ENCODE data around the gene TRMO. TPM values are rescaled to one million over a fixed set of nuclear protein-coding genes. Genes with fewer than 3 reads are reported as not detected.

Gene TRMO
- total and polyA plus RNA-seq, 9 of the 15 experiments (the other 6 are each of a cell fraction or from before 2014, with no cell fraction given), result 5.6 to 22.4 (median 16.2) TPM

DNA sequence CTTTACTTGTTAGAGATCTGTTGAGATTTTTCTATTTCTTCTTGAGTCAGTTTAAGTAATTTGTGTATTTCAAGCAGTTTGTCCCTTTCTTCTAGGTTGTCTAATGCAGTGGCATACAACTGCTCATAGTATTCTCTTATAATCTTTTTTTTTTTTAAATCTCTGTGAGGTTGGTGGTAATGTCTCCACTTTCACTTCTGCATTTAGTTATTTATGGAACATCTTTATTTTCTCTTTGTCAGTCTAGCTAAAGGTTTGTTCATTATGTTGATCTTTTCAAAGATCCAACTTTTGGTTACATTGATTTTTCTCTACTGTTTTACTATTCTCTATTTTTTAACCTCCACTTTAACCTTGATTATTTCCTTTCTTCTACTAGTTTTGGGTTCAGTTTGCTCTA, 55.5 kb downstream of the TRMO start:
- ChIA-PET POLR2A (no interaction called here), CTCF (ENCODE audit: low intra/inter-chr PET ratio) (no interaction called here)
- in situ Hi-C loops (cut with MboI) (no loop called here), intact Hi-C loops (cut with micrococcal nuclease) (no loop called here)
- Histone ChIP-seq H2AFZ (ENCODE audit: low read depth, low read length) (no peak overlapping the region), H3K9me3 (replicated peaks; ENCODE audit: control insufficient read depth, insufficient read depth, low read depth, low read length) (no peaks in the 10 kb centered on the region; the same call in 1 of the 2 replicates), H3K79me2 (ENCODE audit: control insufficient read depth, insufficient read depth, low read length) (no peaks in the 10 kb centered on the region), H3K4me3 (no peak overlapping the region), H3K4me1 (replicated peaks in 1 of 2; ENCODE audit: control insufficient read depth in 2 of 2, insufficient read depth in 2 of 2, low read length in 2 of 2) (no peaks in the 10 kb centered on the region), H3K27me3 (ENCODE audit: control insufficient read depth in 2 of 2, insufficient read depth in 2 of 2, low read length in 2 of 2) (peaks cover 13 to 22% of the 10 kb centered on the region in 2 experiments; a peak in 3 of 5 replicates), H3K9me1 (ENCODE audit: control insufficient read depth, insufficient read depth, low read length) (no peaks in the 10 kb centered on the region), H3K36me3 (ENCODE audit: control insufficient read depth, insufficient read depth, low read length) (no peaks in the 10 kb centered on the region), H3K9ac (ENCODE audit: insufficient read depth in 1 of 2, low read depth in 2 of 2, low read length in 2 of 2) (no peak overlapping the region), H3K27ac (ENCODE audit: extremely low read depth, low read depth, low read length) (no peak overlapping the region), H4K20me1 (replicated peaks; ENCODE audit: control insufficient read depth, insufficient read depth, low read length) (no peaks in the 10 kb centered on the region), H3K4me2 (ENCODE audit: insufficient read depth, low read length) (no peak overlapping the region)
- DNase-seq (ENCODE audit: extremely low read depth in 1 of 4, low spot score in 3 of 4), result no peak
- ATAC-seq, result no peak
- no TSS peak for BruUV-seq (replicated peaks)
- FAIRE-seq, result no peak
- TF ChIP-seq, protein P1, sequence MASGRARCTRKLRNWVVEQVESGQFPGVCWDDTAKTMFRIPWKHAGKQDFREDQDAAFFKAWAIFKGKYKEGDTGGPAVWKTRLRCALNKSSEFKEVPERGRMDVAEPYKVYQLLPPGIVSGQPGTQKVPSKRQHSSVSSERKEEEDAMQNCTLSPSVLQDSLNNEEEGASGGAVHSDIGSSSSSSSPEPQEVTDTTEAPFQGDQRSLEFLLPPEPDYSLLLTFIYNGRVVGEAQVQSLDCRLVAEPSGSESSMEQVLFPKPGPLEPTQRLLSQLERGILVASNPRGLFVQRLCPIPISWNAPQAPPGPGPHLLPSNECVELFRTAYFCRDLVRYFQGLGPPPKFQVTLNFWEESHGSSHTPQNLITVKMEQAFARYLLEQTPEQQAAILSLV (tag; IDR thresholded peaks at IDR 0.05), result no peak
- TF ChIP-seq NR2C1 (IDR thresholded peaks at IDR 0.05), result no peak
- TF ChIP-seq NR2C1 (tag; IDR thresholded peaks at IDR 0.05), result no peak
- TF ChIP-seq ZNF384 (IDR thresholded peaks at IDR 0.05; ENCODE audit: low read depth, low read length), result no peak
- TF ChIP-seq, protein P2, sequence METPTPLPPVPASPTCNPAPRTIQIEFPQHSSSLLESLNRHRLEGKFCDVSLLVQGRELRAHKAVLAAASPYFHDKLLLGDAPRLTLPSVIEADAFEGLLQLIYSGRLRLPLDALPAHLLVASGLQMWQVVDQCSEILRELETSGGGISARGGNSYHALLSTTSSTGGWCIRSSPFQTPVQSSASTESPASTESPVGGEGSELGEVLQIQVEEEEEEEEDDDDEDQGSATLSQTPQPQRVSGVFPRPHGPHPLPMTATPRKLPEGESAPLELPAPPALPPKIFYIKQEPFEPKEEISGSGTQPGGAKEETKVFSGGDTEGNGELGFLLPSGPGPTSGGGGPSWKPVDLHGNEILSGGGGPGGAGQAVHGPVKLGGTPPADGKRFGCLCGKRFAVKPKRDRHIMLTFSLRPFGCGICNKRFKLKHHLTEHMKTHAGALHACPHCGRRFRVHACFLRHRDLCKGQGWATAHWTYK (CRISPR knock-in tag; IDR thresholded peaks at IDR 0.05), result no peak
- TF ChIP-seq LEF1 (IDR thresholded peaks at IDR 0.05), result no peak
- TF ChIP-seq MXI1 (IDR thresholded peaks at IDR 0.05; ENCODE audit: low read depth, low read length), result no peak
- TF ChIP-seq, protein P3, sequence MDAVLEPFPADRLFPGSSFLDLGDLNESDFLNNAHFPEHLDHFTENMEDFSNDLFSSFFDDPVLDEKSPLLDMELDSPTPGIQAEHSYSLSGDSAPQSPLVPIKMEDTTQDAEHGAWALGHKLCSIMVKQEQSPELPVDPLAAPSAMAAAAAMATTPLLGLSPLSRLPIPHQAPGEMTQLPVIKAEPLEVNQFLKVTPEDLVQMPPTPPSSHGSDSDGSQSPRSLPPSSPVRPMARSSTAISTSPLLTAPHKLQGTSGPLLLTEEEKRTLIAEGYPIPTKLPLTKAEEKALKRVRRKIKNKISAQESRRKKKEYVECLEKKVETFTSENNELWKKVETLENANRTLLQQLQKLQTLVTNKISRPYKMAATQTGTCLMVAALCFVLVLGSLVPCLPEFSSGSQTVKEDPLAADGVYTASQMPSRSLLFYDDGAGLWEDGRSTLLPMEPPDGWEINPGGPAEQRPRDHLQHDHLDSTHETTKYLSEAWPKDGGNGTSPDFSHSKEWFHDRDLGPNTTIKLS (IDR thresholded peaks at IDR 0.05; ENCODE audit: borderline replicate concordance, low read depth), result no peak
- TF ChIP-seq RAD21 (CRISPR knock-in tag; conservative IDR thresholded peaks at IDR 0.05 in 1 of 2, IDR thresholded peaks at IDR 0.05 in 1 of 2), result no peak
- TF ChIP-seq SIRT6 (IDR thresholded peaks at IDR 0.05; ENCODE audit: low read depth, low read length), result no peak
- TF ChIP-seq ZNF41 (CRISPR knock-in tag; conservative IDR thresholded peaks at IDR 0.05), result no peak
- TF ChIP-seq CCNT2 (IDR thresholded peaks at IDR 0.05; ENCODE audit: borderline replicate concordance, extremely low read depth, insufficient read length, low read depth, low read length), result no peak
- TF ChIP-seq, protein P4, sequence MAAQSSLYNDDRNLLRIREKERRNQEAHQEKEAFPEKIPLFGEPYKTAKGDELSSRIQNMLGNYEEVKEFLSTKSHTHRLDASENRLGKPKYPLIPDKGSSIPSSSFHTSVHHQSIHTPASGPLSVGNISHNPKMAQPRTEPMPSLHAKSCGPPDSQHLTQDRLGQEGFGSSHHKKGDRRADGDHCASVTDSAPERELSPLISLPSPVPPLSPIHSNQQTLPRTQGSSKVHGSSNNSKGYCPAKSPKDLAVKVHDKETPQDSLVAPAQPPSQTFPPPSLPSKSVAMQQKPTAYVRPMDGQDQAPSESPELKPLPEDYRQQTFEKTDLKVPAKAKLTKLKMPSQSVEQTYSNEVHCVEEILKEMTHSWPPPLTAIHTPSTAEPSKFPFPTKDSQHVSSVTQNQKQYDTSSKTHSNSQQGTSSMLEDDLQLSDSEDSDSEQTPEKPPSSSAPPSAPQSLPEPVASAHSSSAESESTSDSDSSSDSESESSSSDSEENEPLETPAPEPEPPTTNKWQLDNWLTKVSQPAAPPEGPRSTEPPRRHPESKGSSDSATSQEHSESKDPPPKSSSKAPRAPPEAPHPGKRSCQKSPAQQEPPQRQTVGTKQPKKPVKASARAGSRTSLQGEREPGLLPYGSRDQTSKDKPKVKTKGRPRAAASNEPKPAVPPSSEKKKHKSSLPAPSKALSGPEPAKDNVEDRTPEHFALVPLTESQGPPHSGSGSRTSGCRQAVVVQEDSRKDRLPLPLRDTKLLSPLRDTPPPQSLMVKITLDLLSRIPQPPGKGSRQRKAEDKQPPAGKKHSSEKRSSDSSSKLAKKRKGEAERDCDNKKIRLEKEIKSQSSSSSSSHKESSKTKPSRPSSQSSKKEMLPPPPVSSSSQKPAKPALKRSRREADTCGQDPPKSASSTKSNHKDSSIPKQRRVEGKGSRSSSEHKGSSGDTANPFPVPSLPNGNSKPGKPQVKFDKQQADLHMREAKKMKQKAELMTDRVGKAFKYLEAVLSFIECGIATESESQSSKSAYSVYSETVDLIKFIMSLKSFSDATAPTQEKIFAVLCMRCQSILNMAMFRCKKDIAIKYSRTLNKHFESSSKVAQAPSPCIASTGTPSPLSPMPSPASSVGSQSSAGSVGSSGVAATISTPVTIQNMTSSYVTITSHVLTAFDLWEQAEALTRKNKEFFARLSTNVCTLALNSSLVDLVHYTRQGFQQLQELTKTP (IDR thresholded peaks at IDR 0.05; ENCODE audit: low read depth in 1 of 2, partially characterized antibody in 2 of 2), result no peak
- TF ChIP-seq ETS2 (tag; IDR thresholded peaks at IDR 0.05; ENCODE audit: borderline replicate concordance, poor library complexity, severe bottlenecking), result no peak
- TF ChIP-seq GABPB1 (CRISPR knock-in tag; IDR thresholded peaks at IDR 0.05), result no peak
- TF ChIP-seq HDAC1 (IDR thresholded peaks at IDR 0.05), result no peak
